Measurements from ENCODE around the gene INPP4B.

GRCh38 chr4:142530728-142531127, 315.4 kb downstream of the INPP4B start:
- TF ChIP-seq CTCF (IDR thresholded peaks at IDR 0.05) (no peak), POLR2AphosphoS5 (IDR thresholded peaks at IDR 0.05) (no peak)

Measured in breast epithelium (tissue), 3 donors.